ENCODE results near the gene EXOC2.

DNA sequence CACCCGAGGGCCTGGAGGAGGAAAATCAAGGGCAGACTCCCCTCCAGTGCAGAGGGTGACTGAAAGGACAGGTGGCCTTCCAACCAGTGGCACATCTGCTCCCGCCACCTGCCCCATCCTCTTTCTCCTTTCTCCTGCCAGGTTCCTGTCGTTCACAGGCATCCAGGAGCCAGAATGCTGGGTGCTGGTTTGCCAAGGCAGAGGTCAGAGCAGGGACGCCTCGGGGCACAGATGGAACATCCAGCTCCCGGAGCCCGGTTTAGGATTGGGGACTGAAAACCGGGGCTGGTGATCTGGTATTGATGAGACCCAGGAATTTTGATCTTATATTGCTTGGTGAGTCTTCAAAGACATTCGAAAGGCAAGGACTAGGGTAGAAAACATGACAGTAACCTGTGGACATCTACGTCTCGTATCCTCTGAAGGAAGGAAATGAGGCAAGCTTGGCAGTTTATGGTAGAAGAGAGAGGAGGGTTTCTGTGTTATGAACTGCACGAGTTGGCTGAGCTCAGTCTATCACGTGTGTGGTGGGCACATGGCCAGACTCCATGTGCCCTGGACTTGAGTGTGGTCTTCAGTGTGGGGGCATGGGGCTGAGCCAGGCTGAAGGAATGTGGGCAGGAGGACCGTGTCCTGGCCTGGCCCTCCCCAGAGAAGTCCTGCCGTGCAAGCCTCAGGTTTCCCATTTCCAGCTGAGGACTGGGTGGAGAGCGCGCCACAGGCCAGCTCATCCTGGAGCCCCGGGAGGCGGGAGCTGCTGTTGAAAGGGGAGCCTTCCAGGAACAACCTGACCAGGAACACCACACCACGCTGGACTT is 227.2 kb downstream of the EXOC2 start:
- TF ChIP-seq, protein P1, sequence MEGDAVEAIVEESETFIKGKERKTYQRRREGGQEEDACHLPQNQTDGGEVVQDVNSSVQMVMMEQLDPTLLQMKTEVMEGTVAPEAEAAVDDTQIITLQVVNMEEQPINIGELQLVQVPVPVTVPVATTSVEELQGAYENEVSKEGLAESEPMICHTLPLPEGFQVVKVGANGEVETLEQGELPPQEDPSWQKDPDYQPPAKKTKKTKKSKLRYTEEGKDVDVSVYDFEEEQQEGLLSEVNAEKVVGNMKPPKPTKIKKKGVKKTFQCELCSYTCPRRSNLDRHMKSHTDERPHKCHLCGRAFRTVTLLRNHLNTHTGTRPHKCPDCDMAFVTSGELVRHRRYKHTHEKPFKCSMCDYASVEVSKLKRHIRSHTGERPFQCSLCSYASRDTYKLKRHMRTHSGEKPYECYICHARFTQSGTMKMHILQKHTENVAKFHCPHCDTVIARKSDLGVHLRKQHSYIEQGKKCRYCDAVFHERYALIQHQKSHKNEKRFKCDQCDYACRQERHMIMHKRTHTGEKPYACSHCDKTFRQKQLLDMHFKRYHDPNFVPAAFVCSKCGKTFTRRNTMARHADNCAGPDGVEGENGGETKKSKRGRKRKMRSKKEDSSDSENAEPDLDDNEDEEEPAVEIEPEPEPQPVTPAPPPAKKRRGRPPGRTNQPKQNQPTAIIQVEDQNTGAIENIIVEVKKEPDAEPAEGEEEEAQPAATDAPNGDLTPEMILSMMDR (optimal IDR thresholded peaks at IDR 0.05 in 1 of 3, IDR thresholded peaks at IDR 0.05 in 1 of 3, conservative IDR thresholded peaks at IDR 0.05 in 1 of 3; ENCODE audit: extremely low read depth in 1 of 3, insufficient read depth in 2 of 3, low read length in 3 of 3) = no peak
- no peak for TF ChIP-seq EZH2 (IDR thresholded peaks at IDR 0.05; ENCODE audit: low read length)

Data from keratinocyte (primary cell).